Left ventricle myocardium inferior (tissue), 1 donor: ENCODE data around the gene MRPL49. TPM values are rescaled to one million over a fixed set of nuclear protein-coding genes. Genes with fewer than 3 reads are reported as not detected.
A peak's percentile ranks its signal among the peaks of the same experiment; 100 is the strongest.

Experiments
- DNase-seq: peaks from one replicate; pipeline ENCODE4 v3.0.0-alpha.2; 2020
- H3K27ac ChIP-seq: fragments of 200-600 bp; replicated peaks from 2 replicates; pipeline ENCODE4 v1.8.0; 2021
- H3K27me3 ChIP-seq: fragments of 200-600 bp; 2 replicates; pipeline ENCODE4 v1.8.0; 2021; ENCODE audit warnings: low read depth
- H3K36me3 ChIP-seq: fragments of 200-600 bp; 2 replicates; pipeline ENCODE4 v1.8.0; 2021
- H3K4me1 ChIP-seq: fragments of 200-600 bp; 2 replicates; pipeline ENCODE4 v1.8.0; 2021
- H3K4me3 ChIP-seq: fragments of 200-600 bp; 2 replicates; pipeline ENCODE4 v1.8.0; 2021; ENCODE audit warnings: mild to moderate bottlenecking, moderate library complexity
- H3K9me3 ChIP-seq: fragments of 200-600 bp; replicated peaks from 2 replicates; pipeline ENCODE4 v1.8.0; 2021
- CTCF ChIP-seq: fragments of 200-600 bp; IDR thresholded peaks from 2 replicates; pipeline ENCODE4 v1.8.0; 2021; ENCODE audit warnings: antibody characterized with exemption, mild to moderate bottlenecking, borderline replicate concordance
- intact Hi-C: fragments of 100-400 bp; cut with micrococcal nuclease; formaldehyde crosslinking; loops from one replicate; pipeline ENCODE4 v1.11.0; 2022
- total RNA-seq: library from RNA; stranded (reverse); fragmentation: NEBNext Ultra II Directional; extraction: Animal tissue kit (Norgen Biotek cat#: 25700); gene quantifications from one replicate; pipeline ENCODE4 v1.2.1, GENCODE V29; 2021
- donor health status: DM: no; HTN: yes; CAD: no; lungs with severe emphysema.

Gene MRPL49
- total RNA-seq, 1 donor from 2014 or later = 32.1 TPM

- no peak for DNase-seq
- no peaks in the 10 kb centered on the region for H3K9me3 ChIP-seq
- peaks cover 30% of the 10 kb centered on the region for H3K36me3 ChIP-seq
- no peak overlapping the region for H3K4me3 ChIP-seq
- H3K27me3 ChIP-seq = no peaks in the 10 kb centered on the region
- intact Hi-C loops = no loop called here
- H3K27ac ChIP-seq = peak overlapping the region; percentile 86
- TF ChIP-seq CTCF = no peak
- peaks cover 49% of the 10 kb centered on the region for H3K4me1 ChIP-seq
Observed at GRCh38 chr11:65104628-65105027, 17.5 kb upstream of the MRPL49 start.

- peaks cover 33% of the 10 kb centered on the region for H3K36me3 ChIP-seq
- no peak for TF ChIP-seq CTCF
- no peaks in the 10 kb centered on the region for H3K9me3 ChIP-seq
- intact Hi-C loops = no loop called here
- H3K4me1 ChIP-seq = peaks cover 58% of the 10 kb centered on the region
- no peaks in the 10 kb centered on the region for H3K27me3 ChIP-seq
- H3K27ac ChIP-seq = no peak overlapping the region
- H3K4me3 ChIP-seq = no peak overlapping the region
- no peak for DNase-seq
Observed at GRCh38 chr11:65107078-65107477, 15.0 kb upstream of the MRPL49 start.

DNA sequence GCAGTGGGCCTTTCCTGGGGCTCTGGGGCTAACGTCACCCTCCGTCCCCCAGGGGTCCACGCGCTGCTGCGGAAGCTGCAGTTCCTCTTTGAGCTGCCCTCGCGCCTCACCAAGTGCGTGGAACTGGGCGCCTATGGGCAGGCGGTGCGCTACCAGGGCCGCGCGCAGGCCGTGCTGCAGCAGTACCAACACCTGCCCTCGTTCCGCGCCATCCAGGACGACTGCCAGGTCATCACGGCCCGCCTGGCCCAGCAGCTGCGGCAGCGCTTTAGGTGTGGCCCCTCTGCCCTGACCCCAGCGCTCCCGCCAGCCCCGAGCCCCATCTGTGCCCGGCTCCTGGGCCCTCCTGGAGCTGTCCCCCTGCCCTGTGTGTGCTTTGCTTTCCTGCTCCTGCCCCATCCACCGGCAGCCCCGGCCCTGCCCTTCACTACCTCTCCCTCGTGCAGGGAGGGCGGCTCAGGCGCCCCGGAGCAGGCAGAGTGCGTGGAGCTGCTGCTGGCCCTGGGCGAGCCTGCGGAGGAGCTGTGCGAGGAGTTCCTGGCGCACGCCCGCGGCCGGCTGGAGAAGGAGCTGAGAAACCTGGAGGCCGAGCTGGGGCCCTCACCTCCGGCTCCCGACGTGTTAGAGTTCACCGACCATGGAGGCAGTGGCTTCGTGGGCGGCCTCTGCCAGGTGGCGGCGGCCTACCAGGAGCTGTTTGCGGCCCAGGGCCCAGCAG is 14.2 kb upstream of the MRPL49 start:
- peaks cover 58% of the 10 kb centered on the region for H3K4me1 ChIP-seq
- H3K9me3 ChIP-seq = no peaks in the 10 kb centered on the region
- no peak for DNase-seq
- peaks cover 33% of the 10 kb centered on the region for H3K36me3 ChIP-seq
- intact Hi-C loops = no loop called here
- H3K27ac ChIP-seq = no peak overlapping the region
- TF ChIP-seq CTCF = no peak
- H3K4me3 ChIP-seq = no peak overlapping the region
- H3K27me3 ChIP-seq = no peaks in the 10 kb centered on the region

- Histone ChIP-seq H3K4me3 (no peak overlapping the region), H3K36me3 (peaks cover 33% of the 10 kb centered on the region), H3K27me3 (no peaks in the 10 kb centered on the region), H3K4me1 (peaks cover 58% of the 10 kb centered on the region), H3K9me3 (no peaks in the 10 kb centered on the region), H3K27ac (no peak overlapping the region)
- no peak for DNase-seq
- no peak for TF ChIP-seq CTCF
- intact Hi-C loops = no loop called here
Observed at GRCh38 chr11:65108469-65109123, 13.5 kb upstream of the MRPL49 start.

DNA sequence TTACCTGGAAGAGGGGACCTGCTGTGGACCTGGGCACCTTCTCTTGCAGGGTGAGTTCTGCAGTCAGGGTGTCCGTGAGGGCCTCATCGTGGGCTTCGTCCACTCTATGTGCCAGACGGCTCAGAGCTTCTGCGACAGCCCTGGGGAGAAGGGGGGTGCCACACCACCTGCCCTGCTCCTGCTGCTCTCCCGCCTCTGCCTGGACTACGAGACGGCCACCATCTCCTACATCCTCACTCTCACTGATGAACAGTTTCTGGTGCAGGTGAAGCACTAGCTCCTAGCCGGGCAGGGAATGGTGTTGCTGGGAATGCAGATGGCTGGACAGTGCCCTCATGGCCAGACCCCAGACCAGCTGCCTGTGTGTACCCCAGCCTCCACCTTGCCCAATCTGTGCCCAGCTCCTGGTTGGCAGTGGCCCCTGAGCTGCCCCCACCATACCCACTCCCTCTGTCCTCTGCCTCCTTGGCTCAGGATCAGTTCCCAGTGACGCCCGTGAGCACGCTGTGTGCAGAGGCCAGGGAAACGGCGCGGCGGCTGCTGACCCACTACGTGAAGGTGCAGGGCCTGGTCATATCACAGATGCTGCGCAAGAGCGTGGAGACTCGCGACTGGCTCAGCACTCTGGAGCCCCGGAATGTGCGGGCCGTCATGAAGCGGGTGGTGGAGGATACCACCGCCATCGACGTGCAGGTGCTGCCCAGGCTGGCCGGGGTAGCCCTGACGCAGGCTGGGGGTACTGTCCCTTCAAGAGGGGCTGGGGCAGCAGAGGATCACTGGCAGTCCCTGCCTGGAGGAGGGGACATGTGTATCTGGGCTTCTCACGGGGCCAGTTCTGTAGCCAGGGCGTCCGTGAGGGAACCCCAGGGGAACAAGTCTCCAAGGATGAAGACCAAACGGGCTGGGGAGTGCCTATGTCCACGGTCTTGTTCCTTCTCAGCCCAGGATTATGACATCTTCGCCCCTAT is 12.6 kb upstream of the MRPL49 start:
- Histone ChIP-seq H3K9me3 (no peaks in the 10 kb centered on the region), H3K4me3 (no peak overlapping the region), H3K4me1 (peaks cover 57% of the 10 kb centered on the region), H3K36me3 (peaks cover 33% of the 10 kb centered on the region), H3K27me3 (no peaks in the 10 kb centered on the region), H3K27ac (peak overlapping the region; percentile 84)
- no peak for TF ChIP-seq CTCF
- intact Hi-C loops = no loop called here
- no peak for DNase-seq
